ENCODE measurements around the gene SDHB.

The SDHB gene

DNA sequence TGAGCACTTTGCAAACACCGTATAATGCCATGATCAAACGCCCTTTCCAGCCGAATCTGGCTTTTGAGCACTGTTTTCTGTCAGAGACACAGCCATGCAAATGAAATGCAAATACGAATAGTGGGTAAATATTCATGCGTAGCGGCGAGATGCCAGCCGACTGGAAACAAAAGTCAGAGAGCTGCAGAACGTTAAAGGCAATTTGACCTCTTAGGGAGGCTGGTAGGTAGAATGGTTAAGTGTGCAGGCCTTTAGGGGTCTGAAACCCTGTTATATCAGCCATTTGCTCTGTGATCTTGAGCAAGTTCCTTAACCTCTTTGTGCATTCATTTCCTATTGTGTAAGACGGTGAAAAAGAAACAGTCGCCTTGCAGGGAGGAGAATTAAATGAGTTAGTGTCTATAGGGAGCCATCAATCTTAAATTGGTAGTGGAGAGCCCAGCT, 6.5 kb upstream of the SDHB start:
- Histone ChIP-seq H3K79me1 (replicated peaks; ENCODE audit: low read length, poor library complexity, severe bottlenecking) (no peaks in the 10 kb centered on the region), H2BK5ac (ENCODE audit: low read depth, low read length, poor library complexity, severe bottlenecking) (no peak overlapping the region), H2BK12ac (ENCODE audit: low read length in 2 of 2) (no peak overlapping the region), H3K4ac (ENCODE audit: low read depth in 1 of 2, low read length in 2 of 2) (no peak overlapping the region), H2BK15ac (ENCODE audit: low read depth, poor library complexity, severe bottlenecking) (no peak overlapping the region), H3K14ac (ENCODE audit: low read length in 2 of 2) (no peak overlapping the region), H3K4me3 (ENCODE audit: insufficient read depth in 1 of 2, low read depth in 1 of 2, low read length in 2 of 2) (no peak overlapping the region), H3K9ac (ENCODE audit: low read length) (no peak overlapping the region), H3K18ac (ENCODE audit: low read depth in 1 of 2, low read length in 2 of 2) (no peak overlapping the region), H4K91ac (ENCODE audit: low read length) (no peak overlapping the region), H3K27me3 (ENCODE audit: control insufficient read depth in 1 of 2, insufficient read depth in 1 of 2, low read length in 2 of 2) (peaks cover 0 to 27% of the 10 kb centered on the region in 2 experiments), H2BK120ac (ENCODE audit: low read depth, low read length) (no peak overlapping the region), H3K36me3 (ENCODE audit: control insufficient read depth in 1 of 2, insufficient read depth in 2 of 2, low read depth in 1 of 2, low read length in 2 of 2) (no peaks in the 10 kb centered on the region), H3K4me1 (ENCODE audit: control insufficient read depth, insufficient read depth, low read depth, low read length) (peaks cover 4% of the 10 kb centered on the region), H3K9me3 (ENCODE audit: control insufficient read depth, low read length) (peaks cover 5% of the 10 kb centered on the region), H3K27ac (ENCODE audit: low read length, poor library complexity, severe bottlenecking) (no peak overlapping the region), H2AFZ (ENCODE audit: low read depth, low read length) (no peak overlapping the region), H3K4me2 (ENCODE audit: low read length, poor library complexity, severe bottlenecking) (no peak overlapping the region), H2AK5ac (ENCODE audit: low read length, severe bottlenecking) (no peak overlapping the region), H3K23ac (ENCODE audit: low read length in 2 of 2) (no peak overlapping the region), H4K8ac (ENCODE audit: low read length) (no peak overlapping the region)
- 60% methylated on average over 11 of the region's 11 CpGs for WGBS
- DNase-seq = no peak

DNA sequence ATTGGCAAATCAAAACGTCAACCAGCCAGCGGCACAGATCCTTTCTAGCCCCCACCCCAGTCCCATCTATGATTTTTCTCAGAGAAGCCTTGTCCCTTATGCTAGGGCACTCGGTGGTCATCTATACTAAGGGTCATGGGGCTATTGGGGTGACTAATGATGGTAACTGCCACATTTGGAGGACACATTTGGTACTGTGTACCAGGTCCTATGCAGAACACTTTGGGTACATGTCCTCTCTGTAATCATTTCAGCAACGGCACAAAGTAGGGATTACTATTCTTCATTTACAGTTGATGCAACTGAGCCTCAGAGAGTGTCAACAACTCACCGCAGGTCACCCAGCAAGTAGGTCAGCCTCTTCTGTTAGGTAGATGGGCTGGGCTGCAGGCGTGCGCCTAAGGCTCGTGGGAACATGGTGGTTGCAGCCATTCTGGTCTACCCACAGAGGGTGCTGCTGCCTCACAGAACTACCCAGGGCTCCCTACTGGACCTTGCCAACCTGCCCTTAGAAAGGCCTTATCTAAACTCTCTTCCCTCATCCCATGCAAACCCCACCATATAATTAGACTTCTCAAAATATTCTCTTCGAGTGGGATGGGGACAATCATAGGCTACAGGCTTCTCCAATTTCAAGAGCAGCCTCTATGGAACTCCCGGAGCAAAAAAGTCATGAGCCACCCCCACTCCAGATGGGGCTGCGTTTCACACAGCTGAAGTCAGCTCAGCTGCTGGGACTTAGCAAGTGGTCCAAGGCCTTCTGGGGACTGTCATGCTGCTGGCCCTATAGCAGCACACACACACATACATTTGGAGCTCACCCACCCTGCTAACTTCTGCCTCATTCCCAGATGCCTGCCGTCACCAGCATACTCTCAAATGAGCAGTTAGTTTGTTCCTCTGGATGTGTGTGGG, 5.8 kb upstream of the SDHB start:
- no peak overlapping the region for H3K23ac ChIP-seq (ENCODE audit: low read length in 2 of 2)
- no peaks in the 10 kb centered on the region for H3K36me3 ChIP-seq (ENCODE audit: control insufficient read depth in 1 of 2, insufficient read depth in 2 of 2, low read depth in 1 of 2, low read length in 2 of 2)
- no peak overlapping the region for H2BK15ac ChIP-seq (ENCODE audit: low read depth, poor library complexity, severe bottlenecking)
- no peak overlapping the region for H2AFZ ChIP-seq (ENCODE audit: low read depth, low read length)
- 43% methylated on average over 12 of the region's 12 CpGs for WGBS
- H3K4me1 ChIP-seq (ENCODE audit: control insufficient read depth, insufficient read depth, low read depth, low read length) = peaks cover 4% of the 10 kb centered on the region
- no peak overlapping the region for H3K4ac ChIP-seq (ENCODE audit: low read depth in 1 of 2, low read length in 2 of 2)
- H3K27ac ChIP-seq (ENCODE audit: low read length, poor library complexity, severe bottlenecking) = no peak overlapping the region
- H3K4me3 ChIP-seq (ENCODE audit: insufficient read depth in 1 of 2, low read depth in 1 of 2, low read length in 2 of 2) = no peak overlapping the region
- no peaks in the 10 kb centered on the region for H3K9me3 ChIP-seq (ENCODE audit: control insufficient read depth, low read length)
- H3K4me2 ChIP-seq (ENCODE audit: low read length, poor library complexity, severe bottlenecking) = no peak overlapping the region
- no peak overlapping the region for H3K9ac ChIP-seq (ENCODE audit: low read length)
- no peak overlapping the region for H3K14ac ChIP-seq (ENCODE audit: low read length in 2 of 2)
- no peak overlapping the region for H2BK5ac ChIP-seq (ENCODE audit: low read depth, low read length, poor library complexity, severe bottlenecking)
- DNase-seq = peak; percentile 74
- H3K18ac ChIP-seq (ENCODE audit: low read depth in 1 of 2, low read length in 2 of 2) = no peak overlapping the region
- H3K79me1 ChIP-seq (replicated peaks; ENCODE audit: low read length, poor library complexity, severe bottlenecking) = no peaks in the 10 kb centered on the region
- no peak overlapping the region for H4K8ac ChIP-seq (ENCODE audit: low read length)
- H2AK5ac ChIP-seq (ENCODE audit: low read length, severe bottlenecking) = no peak overlapping the region
- no peak overlapping the region for H4K91ac ChIP-seq (ENCODE audit: low read length)
- H3K27me3 ChIP-seq (ENCODE audit: control insufficient read depth in 1 of 2, insufficient read depth in 1 of 2, low read length in 2 of 2) = peaks cover 0 to 27% of the 10 kb centered on the region in 2 experiments
- H2BK12ac ChIP-seq (ENCODE audit: low read length in 2 of 2) = no peak overlapping the region
- no peak overlapping the region for H2BK120ac ChIP-seq (ENCODE audit: low read depth, low read length)

DNA sequence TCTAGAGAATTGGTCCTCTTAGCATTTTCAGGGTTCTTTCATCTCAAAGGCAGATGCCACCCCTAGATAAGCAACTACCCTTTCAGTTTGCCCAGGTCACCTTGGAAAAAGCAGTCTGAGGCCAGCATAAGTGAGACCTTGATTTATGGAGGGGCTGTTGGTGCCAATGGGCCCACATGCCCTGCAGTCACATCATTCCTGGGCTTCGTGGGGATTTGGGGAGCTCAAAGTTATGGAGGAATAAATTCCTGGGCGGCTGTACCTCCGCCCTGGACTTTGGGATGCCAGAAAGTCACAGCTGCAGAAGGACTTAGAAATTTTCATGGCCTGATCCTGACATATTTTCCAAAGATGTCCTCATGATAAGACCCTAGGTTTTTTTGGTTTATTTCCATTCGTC, 2.7 kb upstream of the SDHB start:
- Histone ChIP-seq H3K9ac (ENCODE audit: low read length) (no peak overlapping the region), H3K27ac (ENCODE audit: low read length, poor library complexity, severe bottlenecking) (no peak overlapping the region), H3K18ac (ENCODE audit: low read depth in 1 of 2, low read length in 2 of 2) (no peak overlapping the region), H3K4me3 (ENCODE audit: insufficient read depth in 1 of 2, low read depth in 1 of 2, low read length in 2 of 2) (no peak overlapping the region), H4K8ac (ENCODE audit: low read length) (no peak overlapping the region), H2BK12ac (ENCODE audit: low read length in 2 of 2) (no peak overlapping the region), H3K79me1 (replicated peaks; ENCODE audit: low read length, poor library complexity, severe bottlenecking) (no peaks in the 10 kb centered on the region), H2BK15ac (ENCODE audit: low read depth, poor library complexity, severe bottlenecking) (no peak overlapping the region), H2BK5ac (ENCODE audit: low read depth, low read length, poor library complexity, severe bottlenecking) (no peak overlapping the region), H3K9me3 (ENCODE audit: control insufficient read depth, low read length) (no peaks in the 10 kb centered on the region), H3K23ac (ENCODE audit: low read length in 2 of 2) (no peak overlapping the region), H2AK5ac (ENCODE audit: low read length, severe bottlenecking) (no peak overlapping the region), H3K4ac (ENCODE audit: low read depth in 1 of 2, low read length in 2 of 2) (no peak overlapping the region), H2AFZ (ENCODE audit: low read depth, low read length) (no peak overlapping the region), H3K4me1 (ENCODE audit: control insufficient read depth, insufficient read depth, low read depth, low read length) (peaks cover 1% of the 10 kb centered on the region), H3K36me3 (ENCODE audit: control insufficient read depth in 1 of 2, insufficient read depth in 2 of 2, low read depth in 1 of 2, low read length in 2 of 2) (peaks cover 0 to 4% of the 10 kb centered on the region in 2 experiments), H3K4me2 (ENCODE audit: low read length, poor library complexity, severe bottlenecking) (no peak overlapping the region), H3K14ac (ENCODE audit: low read length in 2 of 2) (no peak overlapping the region), H3K27me3 (ENCODE audit: control insufficient read depth in 1 of 2, insufficient read depth in 1 of 2, low read length in 2 of 2) (peaks cover 0 to 22% of the 10 kb centered on the region in 2 experiments), H4K91ac (ENCODE audit: low read length) (no peak overlapping the region), H2BK120ac (ENCODE audit: low read depth, low read length) (no peak overlapping the region)
- no peak for DNase-seq
- 70% methylated on average over 4 of the region's 4 CpGs for WGBS

- Histone ChIP-seq H3K18ac (ENCODE audit: low read depth in 1 of 2, low read length in 2 of 2) (no peak overlapping the region), H3K4me3 (ENCODE audit: insufficient read depth in 1 of 2, low read depth in 1 of 2, low read length in 2 of 2) (no peak overlapping the region), H3K4ac (ENCODE audit: low read depth in 1 of 2, low read length in 2 of 2) (peak overlapping the region in 1 of 2 experiments; percentile 10), H2AFZ (ENCODE audit: low read depth, low read length) (no peak overlapping the region), H2BK12ac (ENCODE audit: low read length in 2 of 2) (no peak overlapping the region), H3K36me3 (ENCODE audit: control insufficient read depth in 1 of 2, insufficient read depth in 2 of 2, low read depth in 1 of 2, low read length in 2 of 2) (peaks cover 0 to 11% of the 10 kb centered on the region in 2 experiments), H3K27ac (ENCODE audit: low read length, poor library complexity, severe bottlenecking) (no peak overlapping the region), H2BK15ac (ENCODE audit: low read depth, poor library complexity, severe bottlenecking) (no peak overlapping the region), H2BK5ac (ENCODE audit: low read depth, low read length, poor library complexity, severe bottlenecking) (no peak overlapping the region), H3K9ac (ENCODE audit: low read length) (no peak overlapping the region), H4K8ac (ENCODE audit: low read length) (no peak overlapping the region), H3K4me2 (ENCODE audit: low read length, poor library complexity, severe bottlenecking) (no peak overlapping the region), H2AK5ac (ENCODE audit: low read length, severe bottlenecking) (no peak overlapping the region), H3K79me1 (replicated peaks; ENCODE audit: low read length, poor library complexity, severe bottlenecking) (no peaks in the 10 kb centered on the region), H2BK120ac (ENCODE audit: low read depth, low read length) (no peak overlapping the region), H4K91ac (ENCODE audit: low read length) (no peak overlapping the region), H3K23ac (ENCODE audit: low read length in 2 of 2) (no peak overlapping the region), H3K27me3 (ENCODE audit: control insufficient read depth in 1 of 2, insufficient read depth in 1 of 2, low read length in 2 of 2) (peaks cover 0 to 22% of the 10 kb centered on the region in 2 experiments), H3K9me3 (ENCODE audit: control insufficient read depth, low read length) (no peaks in the 10 kb centered on the region), H3K14ac (ENCODE audit: low read length in 2 of 2) (no peak overlapping the region), H3K4me1 (ENCODE audit: control insufficient read depth, insufficient read depth, low read depth, low read length) (peaks cover 1% of the 10 kb centered on the region)
- DNase-seq = no peak
- 96% methylated on average over 7 of the region's 7 CpGs for WGBS
Observed at GRCh38 chr1:17055801-17056200, 2.0 kb upstream of the SDHB start.

All from mesenchymal stem cell (in vitro differentiated cells and primary cell).